PC-3 (cell line): ENCODE results near the gene CTNNAL1. TPM values are rescaled to one million over a fixed set of nuclear protein-coding genes. Genes with fewer than 3 reads are reported as not detected.

Experiments
- ATAC-seq: fragments of 200-7000 bp; cut with Tn5 transposase; 2 replicates; pipeline ENCODE4 v1.9.1; 2020; ENCODE audit warnings: mild to moderate bottlenecking, moderate library complexity
- BruUV-seq: library from RNA; stranded (reverse); fragments of 400-500 nt; replicated peaks from 2 replicates; lab custom pipeline; 2021; lab: Mats Ljungman, UMichigan
- CTCF ChIA-PET: fragments of 300-600 bp; sonication (Branson Sonifier 250); formaldehyde crosslinking; loops from one replicate; lab custom pipeline; 2022; ENCODE audit warnings: antibody characterized with exemption; lab: Charles Lee
- POLR2A ChIA-PET: fragments of 300-600 bp; sonication (Branson Sonifier 250); formaldehyde crosslinking; loops from one replicate; lab custom pipeline; 2022; ENCODE audit warnings: antibody characterized with exemption; ENCODE audit not compliant: unreplicated experiment; lab: Charles Lee
- DNase-seq: peaks from one replicate; pipeline ENCODE4 v3.0.0-alpha.2; 2015
- H2AFZ ChIP-seq: fragments of 300-600 bp; sonication (generic); 2 replicates; pipeline ENCODE4 v1.6.0; 2016; ENCODE audit warnings: antibody characterized with exemption, low read length
- H3F3A ChIP-seq: fragments of 300-600 bp; sonication (generic); one replicate; pipeline ENCODE4 v1.6.0; 2017; ENCODE audit warnings: antibody characterized with exemption, low read length, control low read depth, mild to moderate bottlenecking; ENCODE audit not compliant: unreplicated experiment
- H3K27ac ChIP-seq: fragments of 300-600 bp; sonication (generic); 2 replicates; pipeline ENCODE4 v1.5.1; 2016; ENCODE audit warnings: mild to moderate bottlenecking, low read length
- H3K27me3 ChIP-seq: fragments of 300-600 bp; sonication (generic); 2 replicates; pipeline ENCODE4 v1.6.1; 2016; ENCODE audit warnings: low read length, mixed read lengths
- H3K36me3 ChIP-seq: fragments of 300-600 bp; sonication (generic); 2 replicates; pipeline ENCODE4 v1.6.1; 2016; ENCODE audit warnings: low read depth, mixed run types, low read length, mixed read lengths
- H3K4me1 ChIP-seq: fragments of 300-600 bp; sonication (generic); 2 replicates; pipeline ENCODE4 v1.5.1; 2016; ENCODE audit warnings: low read length; ENCODE audit not compliant: insufficient read depth
- H3K4me2 ChIP-seq: fragments of 300-600 bp; sonication (generic); 2 replicates; pipeline ENCODE4 v1.6.0; 2016; ENCODE audit warnings: low read length
- H3K4me3 ChIP-seq: fragments of 300-600 bp; sonication (generic); 2 replicates; pipeline ENCODE4 v1.5.1; 2016; ENCODE audit warnings: mild to moderate bottlenecking, low read length, mixed read lengths
- H3K79me2 ChIP-seq: fragments of 300-600 bp; sonication (generic); 2 replicates; pipeline ENCODE4 v1.6.1; 2017; ENCODE audit warnings: low read length, mixed read lengths
- H3K9ac ChIP-seq: fragments of 300-600 bp; sonication (generic); 2 replicates; pipeline ENCODE4 v1.6.0; 2016; ENCODE audit warnings: mild to moderate bottlenecking, low read length
- H3K9me2 ChIP-seq: fragments of 300-600 bp; sonication (generic); replicated peaks from 2 replicates; pipeline ENCODE4 v1.6.1; 2016; ENCODE audit warnings: mixed run types, low read length, mixed read lengths
- H3K9me3 ChIP-seq: fragments of 300-600 bp; sonication (generic); 2 replicates; pipeline ENCODE4 v1.6.1; 2016; ENCODE audit warnings: low read length, mixed read lengths
- H4K20me1 ChIP-seq: fragments of 300-600 bp; sonication (generic); 2 replicates; pipeline ENCODE4 v1.6.1; 2016; ENCODE audit warnings: low read length, mixed read lengths
- EZH2 ChIP-seq: fragments of 300-600 bp; sonication (generic); IDR thresholded peaks from one replicate; pipeline ENCODE4 v1.6.1; 2017; ENCODE audit warnings: antibody characterized with exemption, mild to moderate bottlenecking, low read length; ENCODE audit not compliant: unreplicated experiment
- EZH2phosphoT487 ChIP-seq: fragments of 300-600 bp; sonication (generic); IDR thresholded peaks from 2 replicates; pipeline ENCODE4 v1.6.1; 2018; ENCODE audit warnings: mild to moderate bottlenecking, antibody characterized with exemption, low read length, borderline replicate concordance
- intact Hi-C: fragments of 100-400 bp; cut with micrococcal nuclease; formaldehyde crosslinking; loops from 2 replicates; pipeline ENCODE4 v1.9.0; 2023
- total RNA-seq: library from RNA; depleted of rRNA; stranded (reverse); fragments of >200 nt; gene quantifications from 2 replicates; pipeline ENCODE4 v1.2.3, GENCODE V29; 2014
- TF ChIP-seq, protein P1 (sequence below): fragments of 300-600 bp; sonication (generic); conservative IDR thresholded peaks from 2 replicates; pipeline ENCODE4 v1.5.1; 2017; ENCODE audit warnings: antibody characterized with exemption, low read depth, mild to moderate bottlenecking, low read length

CTNNAL1 gene
- total RNA-seq, 1 experiment from 2014 or later: 97.7 TPM

DNA sequence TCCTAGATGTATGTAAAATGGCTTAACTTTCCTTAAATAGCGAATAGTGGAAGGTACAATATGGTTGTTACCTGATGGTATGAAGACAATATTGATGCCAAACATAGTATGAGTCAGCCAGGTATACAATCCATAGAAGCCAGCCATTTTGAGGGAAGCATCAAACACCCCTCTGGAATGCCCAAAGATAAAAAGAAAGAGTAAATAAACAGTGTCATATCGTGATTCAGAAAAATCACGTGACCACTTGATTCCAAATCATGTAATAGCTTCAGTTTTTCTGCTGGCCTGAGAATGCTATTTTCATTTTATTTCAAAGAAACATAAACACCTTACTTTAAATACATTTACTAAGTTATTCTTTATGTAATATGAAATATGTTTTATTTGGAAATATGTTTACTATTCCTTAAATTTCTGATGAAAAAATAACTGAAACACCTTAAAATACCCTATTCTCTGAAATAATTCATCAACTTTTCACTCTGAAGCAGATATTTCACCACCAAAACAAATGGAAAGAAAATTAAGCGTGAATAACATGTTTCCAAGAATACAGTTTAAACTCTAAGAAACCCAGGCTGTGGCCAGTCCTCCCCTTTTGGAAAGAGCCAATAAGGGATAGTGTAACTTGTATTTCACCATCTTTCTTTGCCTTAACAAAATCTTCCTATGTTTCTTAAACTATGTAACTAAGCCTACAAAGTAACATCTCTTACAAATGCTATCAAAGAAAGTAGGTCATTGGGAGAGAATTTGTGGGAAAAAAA lies 24.8 kb upstream of the CTNNAL1 start:
- Histone ChIP-seq H3K9me3 (no peaks in the 10 kb centered on the region), H3K79me2 (peaks cover 7% of the 10 kb centered on the region; the same call in 1 of the 2 replicates), H3K9me2 (no peaks in the 10 kb centered on the region), H3K4me1 (peaks cover 65% of the 10 kb centered on the region), H3K27ac (no peak overlapping the region), H2AFZ (no peak overlapping the region), H3K9ac (no peak overlapping the region), H3K4me2 (no peak overlapping the region), H4K20me1 (0 out of 2 replicates have a peak, but pooled peaks cover 3% of the 10 kb centered on the region), H3F3A (peaks cover 11% of the 10 kb centered on the region), H3K4me3 (no peak overlapping the region), H3K36me3 (peaks cover 8% of the 10 kb centered on the region; the same call in 1 of the 2 replicates), H3K27me3 (no peaks in the 10 kb centered on the region)
- intact Hi-C loops: loop anchor here (10.0 kb wide), 1 partner anchor 83 kb away; no protein-coding TSS in a partner anchor
- no peak for TF ChIP-seq EZH2
- TF ChIP-seq, protein P1, sequence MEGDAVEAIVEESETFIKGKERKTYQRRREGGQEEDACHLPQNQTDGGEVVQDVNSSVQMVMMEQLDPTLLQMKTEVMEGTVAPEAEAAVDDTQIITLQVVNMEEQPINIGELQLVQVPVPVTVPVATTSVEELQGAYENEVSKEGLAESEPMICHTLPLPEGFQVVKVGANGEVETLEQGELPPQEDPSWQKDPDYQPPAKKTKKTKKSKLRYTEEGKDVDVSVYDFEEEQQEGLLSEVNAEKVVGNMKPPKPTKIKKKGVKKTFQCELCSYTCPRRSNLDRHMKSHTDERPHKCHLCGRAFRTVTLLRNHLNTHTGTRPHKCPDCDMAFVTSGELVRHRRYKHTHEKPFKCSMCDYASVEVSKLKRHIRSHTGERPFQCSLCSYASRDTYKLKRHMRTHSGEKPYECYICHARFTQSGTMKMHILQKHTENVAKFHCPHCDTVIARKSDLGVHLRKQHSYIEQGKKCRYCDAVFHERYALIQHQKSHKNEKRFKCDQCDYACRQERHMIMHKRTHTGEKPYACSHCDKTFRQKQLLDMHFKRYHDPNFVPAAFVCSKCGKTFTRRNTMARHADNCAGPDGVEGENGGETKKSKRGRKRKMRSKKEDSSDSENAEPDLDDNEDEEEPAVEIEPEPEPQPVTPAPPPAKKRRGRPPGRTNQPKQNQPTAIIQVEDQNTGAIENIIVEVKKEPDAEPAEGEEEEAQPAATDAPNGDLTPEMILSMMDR: no peak
- TF ChIP-seq EZH2phosphoT487: no peak
- ATAC-seq (no peak), DNase-seq (peak; percentile 67)
- ChIA-PET CTCF (no interaction called here), POLR2A (no interaction called here)
- no TSS peak for BruUV-seq

DNA sequence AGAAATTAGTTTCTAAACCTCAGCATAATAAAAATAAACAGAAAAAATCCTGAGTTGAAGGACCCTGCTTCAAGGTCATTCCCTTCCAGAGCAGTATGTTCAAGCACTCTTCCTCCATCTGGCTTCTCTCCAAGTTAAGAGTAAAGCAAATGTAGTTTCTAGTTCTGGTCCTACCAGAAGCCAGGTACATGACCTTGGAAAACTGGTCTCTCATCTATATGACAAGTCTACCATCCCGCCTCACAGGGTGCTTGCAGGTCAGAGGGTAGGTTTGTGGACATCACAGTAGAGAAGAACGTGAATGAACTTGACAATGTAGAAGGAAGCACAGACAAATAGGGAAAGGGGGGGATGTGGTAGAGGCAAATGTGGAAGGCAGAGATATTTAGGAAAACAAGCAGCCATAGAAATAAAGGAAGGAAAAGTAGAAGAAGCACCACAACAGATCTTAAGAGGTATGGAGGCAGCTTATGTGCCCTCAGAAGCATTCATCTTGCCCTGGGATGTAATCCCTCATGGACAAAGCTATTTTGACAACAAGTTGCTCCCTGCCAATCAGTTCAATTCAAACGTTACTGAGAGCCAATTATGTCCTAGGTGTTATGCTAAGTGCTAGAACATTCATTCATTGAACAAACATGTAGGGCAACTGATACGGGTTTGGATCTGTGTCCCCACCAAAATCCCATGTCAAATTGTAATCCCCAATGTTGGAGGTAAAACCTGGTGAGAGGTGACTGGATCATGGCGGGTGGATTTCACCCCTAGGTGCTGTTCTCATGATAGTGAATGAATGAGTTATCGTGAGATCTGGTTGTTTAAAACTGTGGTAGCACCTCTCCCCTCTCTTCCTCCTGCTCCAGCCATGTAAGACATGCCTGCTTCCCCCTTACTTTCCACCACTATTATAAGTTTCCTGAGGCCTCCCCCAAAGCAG lies 23.7 kb upstream of the CTNNAL1 start:
- no TSS peak for BruUV-seq
- Histone ChIP-seq H3K4me3 (no peak overlapping the region), H3K4me1 (peaks cover 67% of the 10 kb centered on the region), H2AFZ (no peak overlapping the region), H3K4me2 (peak overlapping the region; percentile 69), H3K27me3 (no peaks in the 10 kb centered on the region), H3K9ac (no peak overlapping the region), H3K27ac (peak overlapping the region; percentile 78), H4K20me1 (0 out of 2 replicates have a peak, but pooled peaks cover 3% of the 10 kb centered on the region), H3K9me3 (no peaks in the 10 kb centered on the region), H3K9me2 (no peaks in the 10 kb centered on the region), H3K79me2 (peaks cover 8% of the 10 kb centered on the region; the same call in 1 of the 2 replicates), H3K36me3 (peaks cover 7% of the 10 kb centered on the region; the same call in 1 of the 2 replicates), H3F3A (peaks cover 11% of the 10 kb centered on the region)
- POLR2A ChIA-PET: no interaction called here
- intact Hi-C loops: loop anchor here (10.0 kb wide), 1 partner anchor 82 kb away; no protein-coding TSS in a partner anchor
- DNase-seq: no peak
- TF ChIP-seq EZH2phosphoT487 (no peak), EZH2 (no peak)
- TF ChIP-seq, protein P1: no peak
- CTCF ChIA-PET: interaction anchor here (0.5 kb wide), 1 partner anchor 206 kb away, joined by 3 read pairs; no protein-coding TSS in a partner anchor
- ATAC-seq: no peak
